Right atrium auricular region (tissue), 2 donors: ENCODE results near the gene IGF1. TPM values are rescaled to one million over a fixed set of nuclear protein-coding genes. Genes with fewer than 3 reads are reported as not detected.

ENCODE experiments used
- DNase-seq: peaks from one replicate; pipeline ENCODE4 v3.0.0-alpha.2; 2019; ENCODE audit warnings: low spot score
- H3K27ac ChIP-seq, 2 donors: fragments of 200-600 bp; sonication (generic); 1 replicate in 1 of 2; 2 replicates in 1 of 2; pipeline ENCODE4 v1.5.1; 2016 to 2019
- H3K27me3 ChIP-seq, 2 donors: fragments of 200-600 bp; sonication (generic); one replicate each; pipeline versions ENCODE4 v1.5.1 to v1.6.0; 2017 to 2019
- H3K36me3 ChIP-seq: fragments of 200-600 bp; sonication (generic); one replicate; pipeline ENCODE4 v1.5.1; 2016
- H3K4me1 ChIP-seq, 2 donors: fragments of 200-600 bp; sonication (generic); one replicate each; pipeline versions ENCODE4 v1.5.1 to v1.6.0; 2017 to 2019
- H3K4me3 ChIP-seq, 2 donors: fragments of 200-600 bp; sonication (generic); 1 replicate in 1 of 2; 2 replicates in 1 of 2; pipeline ENCODE4 v1.5.1; 2017 to 2019; ENCODE audit warnings: mild to moderate bottlenecking in 1 of 2, moderate library complexity in 1 of 2
- H3K9me3 ChIP-seq, 2 donors: fragments of 200-600 bp; sonication (generic); one replicate each; pipeline ENCODE4 v1.5.1; 2019
- CTCF ChIP-seq, 2 donors: fragments of 200-600 bp; sonication (generic); IDR thresholded peaks; one replicate each; pipeline ENCODE4 v1.5.1; 2019; ENCODE audit warnings: antibody characterized with exemption in 2 of 2
- total RNA-seq, 2 donors: library from RNA; depleted of rRNA; stranded (reverse); fragments of >200 nt; gene quantifications; one replicate each; pipeline ENCODE4 v1.1.0, GENCODE V29; 2016

Gene IGF1
- total RNA-seq, 2 donors from 2014 or later = 11.4 to 26.1 TPM

GRCh38 chr12:102401087-102401486, 79.3 kb downstream of the IGF1 start:
- no peak overlapping the region for H3K27ac ChIP-seq
- H3K27me3 ChIP-seq = no peaks in the 10 kb centered on the region
- no peaks in the 10 kb centered on the region for H3K9me3 ChIP-seq
- H3K4me3 ChIP-seq = no peak overlapping the region
- H3K4me1 ChIP-seq = peaks cover 0 to 5% of the 10 kb centered on the region in 2 donors
- DNase-seq = no peak
- no peaks in the 10 kb centered on the region for H3K36me3 ChIP-seq
- no peak for TF ChIP-seq CTCF (IDR thresholded peaks at IDR 0.05)

- H3K4me3 ChIP-seq = no peak overlapping the region
- H3K27ac ChIP-seq = no peak overlapping the region
- H3K27me3 ChIP-seq = no peaks in the 10 kb centered on the region
- no peaks in the 10 kb centered on the region for H3K4me1 ChIP-seq
- no peak for DNase-seq
- H3K9me3 ChIP-seq = no peaks in the 10 kb centered on the region
- no peak for TF ChIP-seq CTCF (IDR thresholded peaks at IDR 0.05)
- no peaks in the 10 kb centered on the region for H3K36me3 ChIP-seq
Measured at GRCh38 chr12:102399653-102400052, 80.7 kb downstream of the IGF1 start.

GRCh38 chr12:102396276-102396675, 84.1 kb downstream of the IGF1 start:
- no peak for DNase-seq
- no peaks in the 10 kb centered on the region for H3K36me3 ChIP-seq
- H3K27me3 ChIP-seq = no peaks in the 10 kb centered on the region
- no peak overlapping the region for H3K4me3 ChIP-seq
- H3K4me1 ChIP-seq = no peaks in the 10 kb centered on the region
- no peaks in the 10 kb centered on the region for H3K9me3 ChIP-seq
- TF ChIP-seq CTCF (IDR thresholded peaks at IDR 0.05) = no peak
- H3K27ac ChIP-seq = no peak overlapping the region

- Histone ChIP-seq H3K27ac (no peak overlapping the region), H3K36me3 (no peaks in the 10 kb centered on the region), H3K9me3 (no peaks in the 10 kb centered on the region), H3K27me3 (no peaks in the 10 kb centered on the region), H3K4me1 (no peaks in the 10 kb centered on the region), H3K4me3 (no peak overlapping the region)
- TF ChIP-seq CTCF (IDR thresholded peaks at IDR 0.05) = no peak
- no peak for DNase-seq
Measured at GRCh38 chr12:102394200-102394599, 86.2 kb downstream of the IGF1 start.

- Histone ChIP-seq H3K27ac (no peak overlapping the region), H3K4me3 (no peak overlapping the region), H3K4me1 (no peaks in the 10 kb centered on the region), H3K36me3 (no peaks in the 10 kb centered on the region), H3K27me3 (no peaks in the 10 kb centered on the region), H3K9me3 (no peaks in the 10 kb centered on the region)
- DNase-seq = no peak
- no peak for TF ChIP-seq CTCF (IDR thresholded peaks at IDR 0.05)
Measured at GRCh38 chr12:102390068-102390467, 90.3 kb downstream of the IGF1 start.

- H3K9me3 ChIP-seq = peaks cover 0 to 14% of the 10 kb centered on the region in 2 donors
- no peaks in the 10 kb centered on the region for H3K36me3 ChIP-seq
- H3K4me1 ChIP-seq = no peaks in the 10 kb centered on the region
- H3K27me3 ChIP-seq = no peaks in the 10 kb centered on the region
- no peak overlapping the region for H3K4me3 ChIP-seq
- no peak for DNase-seq
- no peak overlapping the region for H3K27ac ChIP-seq
- no peak for TF ChIP-seq CTCF (IDR thresholded peaks at IDR 0.05)
Measured at GRCh38 chr12:102388469-102388868, 91.9 kb downstream of the IGF1 start.
